Right atrium auricular region (tissue), 2 donors: ENCODE measurements around the gene RBBP8. TPM values are rescaled to one million over a fixed set of nuclear protein-coding genes. Genes with fewer than 3 reads are reported as not detected.

Experiments
- DNase-seq: peaks from one replicate; pipeline ENCODE4 v3.0.0-alpha.2; 2019; ENCODE audit warnings: low spot score
- H3K27ac ChIP-seq, 2 donors: fragments of 200-600 bp; sonication (generic); 1 replicate in 1 of 2; 2 replicates in 1 of 2; pipeline ENCODE4 v1.5.1; 2016 to 2019
- H3K27me3 ChIP-seq, 2 donors: fragments of 200-600 bp; sonication (generic); one replicate each; pipeline versions ENCODE4 v1.5.1 to v1.6.0; 2017 to 2019
- H3K36me3 ChIP-seq: fragments of 200-600 bp; sonication (generic); one replicate; pipeline ENCODE4 v1.5.1; 2016
- H3K4me1 ChIP-seq, 2 donors: fragments of 200-600 bp; sonication (generic); one replicate each; pipeline versions ENCODE4 v1.5.1 to v1.6.0; 2017 to 2019
- H3K4me3 ChIP-seq, 2 donors: fragments of 200-600 bp; sonication (generic); 1 replicate in 1 of 2; 2 replicates in 1 of 2; pipeline ENCODE4 v1.5.1; 2017 to 2019; ENCODE audit warnings: mild to moderate bottlenecking in 1 of 2, moderate library complexity in 1 of 2
- H3K9me3 ChIP-seq, 2 donors: fragments of 200-600 bp; sonication (generic); one replicate each; pipeline ENCODE4 v1.5.1; 2019
- CTCF ChIP-seq, 2 donors: fragments of 200-600 bp; sonication (generic); IDR thresholded peaks; one replicate each; pipeline ENCODE4 v1.5.1; 2019; ENCODE audit warnings: antibody characterized with exemption in 2 of 2
- total RNA-seq, 2 donors: library from RNA; depleted of rRNA; stranded (reverse); fragments of >200 nt; gene quantifications; one replicate each; pipeline ENCODE4 v1.1.0, GENCODE V29; 2016

The RBBP8 gene
- total RNA-seq, 2 donors from 2014 or later: 7.2 to 7.6 TPM

- Histone ChIP-seq H3K27ac (no peak overlapping the region), H3K4me3 (no peak overlapping the region), H3K4me1 (no peaks in the 10 kb centered on the region), H3K36me3 (no peaks in the 10 kb centered on the region), H3K27me3 (no peaks in the 10 kb centered on the region), H3K9me3 (no peaks in the 10 kb centered on the region)
- no peak for TF ChIP-seq CTCF (IDR thresholded peaks at IDR 0.05)
- DNase-seq: no peak
Measured at GRCh38 chr18:22912149-22912548, 21.0 kb upstream of the RBBP8 start.

- Histone ChIP-seq H3K36me3 (no peaks in the 10 kb centered on the region), H3K4me3 (no peak overlapping the region), H3K27ac (no peak overlapping the region), H3K4me1 (no peaks in the 10 kb centered on the region), H3K9me3 (no peaks in the 10 kb centered on the region), H3K27me3 (no peaks in the 10 kb centered on the region)
- DNase-seq: no peak
- no peak for TF ChIP-seq CTCF (IDR thresholded peaks at IDR 0.05)
Measured at GRCh38 chr18:22912835-22913234, 20.3 kb upstream of the RBBP8 start.

GRCh38 chr18:22913861-22914260, 19.3 kb upstream of the RBBP8 start:
- Histone ChIP-seq H3K4me3 (no peak overlapping the region), H3K27me3 (no peaks in the 10 kb centered on the region), H3K9me3 (no peaks in the 10 kb centered on the region), H3K36me3 (no peaks in the 10 kb centered on the region), H3K4me1 (no peaks in the 10 kb centered on the region), H3K27ac (no peak overlapping the region)
- TF ChIP-seq CTCF (IDR thresholded peaks at IDR 0.05): no peak
- DNase-seq: no peak

GRCh38 chr18:22914633-22915032, 18.5 kb upstream of the RBBP8 start:
- H3K36me3 ChIP-seq: no peaks in the 10 kb centered on the region
- H3K27ac ChIP-seq: no peak overlapping the region
- H3K4me3 ChIP-seq: no peak overlapping the region
- TF ChIP-seq CTCF (IDR thresholded peaks at IDR 0.05): no peak
- DNase-seq: no peak
- no peaks in the 10 kb centered on the region for H3K9me3 ChIP-seq
- no peaks in the 10 kb centered on the region for H3K4me1 ChIP-seq
- no peaks in the 10 kb centered on the region for H3K27me3 ChIP-seq

- Histone ChIP-seq H3K4me1 (no peaks in the 10 kb centered on the region), H3K27me3 (no peaks in the 10 kb centered on the region), H3K4me3 (no peak overlapping the region), H3K36me3 (no peaks in the 10 kb centered on the region), H3K9me3 (no peaks in the 10 kb centered on the region), H3K27ac (no peak overlapping the region)
- DNase-seq: no peak
- no peak for TF ChIP-seq CTCF (IDR thresholded peaks at IDR 0.05)
Measured at GRCh38 chr18:22915337-22915736, 17.8 kb upstream of the RBBP8 start.

GRCh38 chr18:22921772-22922171, 11.4 kb upstream of the RBBP8 start:
- H3K4me1 ChIP-seq: no peaks in the 10 kb centered on the region
- TF ChIP-seq CTCF (IDR thresholded peaks at IDR 0.05): no peak
- no peak for DNase-seq
- no peak overlapping the region for H3K27ac ChIP-seq
- H3K27me3 ChIP-seq: no peaks in the 10 kb centered on the region
- H3K9me3 ChIP-seq: no peaks in the 10 kb centered on the region
- no peak overlapping the region for H3K4me3 ChIP-seq
- no peaks in the 10 kb centered on the region for H3K36me3 ChIP-seq
